HG02884 (cell line): Measurements from ENCODE around the gene HDAC4.

ENCODE experiments used
- ATAC-seq: cut with Tn5 transposase; IDR thresholded peaks from one replicate; pipeline ENCODE4 v1.9.1; 2021; ENCODE audit warnings: mild to moderate bottlenecking, moderate library complexity; ENCODE audit not compliant: unreplicated experiment

The HDAC4 gene

GRCh38 chr2:239162976-239163687 is 237.7 kb downstream of the HDAC4 start:
- ATAC-seq: no peak

- ATAC-seq: no peak
Measured at GRCh38 chr2:239162141-239162821, 238.5 kb downstream of the HDAC4 start.

- no peak for ATAC-seq
Measured at GRCh38 chr2:239161711-239162140, 239.1 kb downstream of the HDAC4 start.

GRCh38 chr2:239160226-239161143 is 240.3 kb downstream of the HDAC4 start:
- no peak for ATAC-seq

GRCh38 chr2:239159476-239159911 is 241.3 kb downstream of the HDAC4 start:
- no peak for ATAC-seq

- no peak for ATAC-seq
Measured at GRCh38 chr2:239158641-239159475, 242.0 kb downstream of the HDAC4 start.

GRCh38 chr2:239157771-239158170 is 243.0 kb downstream of the HDAC4 start:
- no peak for ATAC-seq

- ATAC-seq: no peak
Measured at GRCh38 chr2:239157269-239157668, 243.6 kb downstream of the HDAC4 start.

GRCh38 chr2:239156516-239157265 is 244.1 kb downstream of the HDAC4 start:
- no peak for ATAC-seq

- no peak for ATAC-seq
Measured at GRCh38 chr2:239155806-239156480, 244.9 kb downstream of the HDAC4 start.

GRCh38 chr2:239154971-239155805 is 245.6 kb downstream of the HDAC4 start:
- no peak for ATAC-seq

GRCh38 chr2:239153806-239154591 is 246.8 kb downstream of the HDAC4 start:
- no peak for ATAC-seq

- no peak for ATAC-seq
Measured at GRCh38 chr2:239152916-239153305, 247.9 kb downstream of the HDAC4 start.

GRCh38 chr2:239152239-239152915 is 248.4 kb downstream of the HDAC4 start:
- no peak for ATAC-seq

GRCh38 chr2:239151201-239152131 is 249.4 kb downstream of the HDAC4 start:
- no peak for ATAC-seq
